ENCODE results near the gene CNTN4.

DNA sequence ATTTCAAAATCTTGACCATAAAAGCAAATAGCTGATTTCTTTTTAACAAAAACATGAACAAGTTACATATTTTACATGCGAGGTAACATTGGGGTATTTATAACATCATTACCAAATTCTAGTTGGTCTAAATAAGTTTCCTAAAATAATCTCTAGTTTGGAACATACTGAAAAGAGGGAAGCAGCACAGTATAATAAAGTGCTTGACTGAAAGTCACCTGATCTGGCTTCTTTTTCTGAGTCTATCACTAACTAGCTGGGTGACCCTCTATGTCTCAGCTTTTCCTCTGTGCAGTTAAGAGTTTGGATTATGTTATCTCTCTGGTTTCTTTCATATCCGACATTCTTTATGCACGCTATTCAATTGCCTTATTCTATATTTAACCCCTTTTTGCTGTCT is 19.8 kb upstream of the CNTN4 start:
- no peak for TF ChIP-seq EZH2 (IDR thresholded peaks at IDR 0.05; ENCODE audit: borderline replicate concordance, low read depth, low read length, poor library complexity, severe bottlenecking)
- TF ChIP-seq, protein P1, sequence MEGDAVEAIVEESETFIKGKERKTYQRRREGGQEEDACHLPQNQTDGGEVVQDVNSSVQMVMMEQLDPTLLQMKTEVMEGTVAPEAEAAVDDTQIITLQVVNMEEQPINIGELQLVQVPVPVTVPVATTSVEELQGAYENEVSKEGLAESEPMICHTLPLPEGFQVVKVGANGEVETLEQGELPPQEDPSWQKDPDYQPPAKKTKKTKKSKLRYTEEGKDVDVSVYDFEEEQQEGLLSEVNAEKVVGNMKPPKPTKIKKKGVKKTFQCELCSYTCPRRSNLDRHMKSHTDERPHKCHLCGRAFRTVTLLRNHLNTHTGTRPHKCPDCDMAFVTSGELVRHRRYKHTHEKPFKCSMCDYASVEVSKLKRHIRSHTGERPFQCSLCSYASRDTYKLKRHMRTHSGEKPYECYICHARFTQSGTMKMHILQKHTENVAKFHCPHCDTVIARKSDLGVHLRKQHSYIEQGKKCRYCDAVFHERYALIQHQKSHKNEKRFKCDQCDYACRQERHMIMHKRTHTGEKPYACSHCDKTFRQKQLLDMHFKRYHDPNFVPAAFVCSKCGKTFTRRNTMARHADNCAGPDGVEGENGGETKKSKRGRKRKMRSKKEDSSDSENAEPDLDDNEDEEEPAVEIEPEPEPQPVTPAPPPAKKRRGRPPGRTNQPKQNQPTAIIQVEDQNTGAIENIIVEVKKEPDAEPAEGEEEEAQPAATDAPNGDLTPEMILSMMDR (conservative IDR thresholded peaks at IDR 0.05; ENCODE audit: low read depth, low read length): no peak

Data from A673 (cell line).